ENCODE measurements around the gene TMEM121B. TPM values are rescaled to one million over a fixed set of nuclear protein-coding genes. Genes with fewer than 3 reads are reported as not detected.
A peak's percentile ranks its signal among the peaks of the same experiment; 100 is the strongest.

TMEM121B gene
- total RNA-seq (2014; rRNA removed; shearing (Covaris generic)): 0.03 and 0.05 TPM in 2 replicates

GRCh38 chr22:17121233-17122195 lies at the start of gene TMEM121B:
TMEM121B (minus strand) TSS chr22:17121360; CDS start chr22:17121127, 233 bp downstream.
- Histone ChIP-seq H3K4me1 (replicated peaks) (peaks cover 15% of the 10 kb centered on the region), H3K9me3 (replicated peaks) (0 out of 2 replicates have a peak, but pooled peaks cover 2% of the 10 kb centered on the region), H3K27me3 (replicated peaks) (peaks cover 41% of the 10 kb centered on the region), H3K27ac (no peak within 1 kb of the TSS), H3K4me3 (peak within 1 kb of the TSS; percentile 35), H3K36me3 (no peaks in the 10 kb centered on the region)
- peak; percentile 15 to 55 for DNase-seq (ENCODE audit: low read depth in 1 of 2, low spot score in 2 of 2)

- H3K4me3 ChIP-seq: no peak overlapping the region
- H3K27ac ChIP-seq: no peak overlapping the region
- H3K9me3 ChIP-seq (replicated peaks): no peaks in the 10 kb centered on the region
- no peaks in the 10 kb centered on the region for H3K36me3 ChIP-seq
- DNase-seq (ENCODE audit: low read depth in 1 of 2, low spot score in 2 of 2): no peak
- peaks cover 6% of the 10 kb centered on the region for H3K4me1 ChIP-seq (replicated peaks)
- H3K27me3 ChIP-seq (replicated peaks): no peaks in the 10 kb centered on the region
These were observed 46.3 kb upstream of the TMEM121B start for GRCh38 chr22:17167486-17167885.

- Histone ChIP-seq H3K27me3 (replicated peaks) (no peaks in the 10 kb centered on the region), H3K4me1 (replicated peaks) (peaks cover 3% of the 10 kb centered on the region), H3K27ac (no peak overlapping the region), H3K9me3 (replicated peaks) (0 out of 2 replicates have a peak, but pooled peaks cover 4% of the 10 kb centered on the region), H3K4me3 (no peak overlapping the region), H3K36me3 (no peaks in the 10 kb centered on the region)
- no peak for DNase-seq (ENCODE audit: low read depth in 1 of 2, low spot score in 2 of 2)
These were observed 43.3 kb upstream of the TMEM121B start for GRCh38 chr22:17164392-17165024.

DNA sequence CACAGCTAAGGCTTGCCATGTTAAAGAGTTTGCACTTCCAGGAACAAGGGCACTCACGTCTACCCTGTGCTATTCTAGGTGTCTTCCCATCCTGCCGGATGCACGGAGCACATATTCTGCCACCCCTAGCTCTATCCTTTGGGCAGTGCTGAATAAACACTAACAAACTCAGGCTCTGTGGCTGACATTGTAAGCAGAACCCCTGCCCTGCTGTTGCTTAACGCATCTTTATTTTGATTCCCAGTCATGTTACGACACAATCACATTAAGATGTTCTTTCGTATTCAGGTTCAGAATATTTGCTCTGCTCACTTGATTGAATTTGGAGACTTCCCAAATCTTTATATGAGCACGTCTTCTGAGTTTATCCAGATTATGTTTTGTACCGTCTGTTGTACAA lies 41.6 kb upstream of the TMEM121B start:
- no peak overlapping the region for H3K4me3 ChIP-seq
- 0 out of 2 replicates have a peak, but pooled peaks cover 8% of the 10 kb centered on the region for H3K9me3 ChIP-seq (replicated peaks)
- DNase-seq (ENCODE audit: low read depth in 1 of 2, low spot score in 2 of 2): no peak
- peaks cover 19% of the 10 kb centered on the region for H3K4me1 ChIP-seq (replicated peaks)
- no peak overlapping the region for H3K27ac ChIP-seq
- H3K27me3 ChIP-seq (replicated peaks): no peaks in the 10 kb centered on the region
- H3K36me3 ChIP-seq: no peaks in the 10 kb centered on the region

DNA sequence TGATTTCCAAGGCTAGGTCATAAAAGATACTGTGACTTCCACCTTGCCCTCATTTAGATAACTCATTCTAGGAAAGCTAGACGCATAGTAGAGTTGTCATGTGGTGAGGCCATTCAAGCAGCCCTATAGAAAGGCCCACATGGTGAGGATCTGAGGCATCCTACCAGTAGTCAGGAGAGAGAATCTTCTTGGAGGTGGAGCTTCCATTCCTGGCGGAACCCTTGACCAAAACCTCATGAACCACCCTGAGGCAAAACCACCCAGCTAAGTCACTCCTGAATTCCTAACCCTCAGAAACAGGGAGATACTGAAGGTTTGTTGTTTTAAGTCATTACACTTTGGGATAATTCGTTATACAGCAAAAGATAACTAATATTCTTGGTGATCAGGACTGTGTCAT lies 40.8 kb upstream of the TMEM121B start:
- H3K4me1 ChIP-seq (replicated peaks): peaks cover 19% of the 10 kb centered on the region
- H3K27me3 ChIP-seq (replicated peaks): no peaks in the 10 kb centered on the region
- 0 out of 2 replicates have a peak, but pooled peaks cover 8% of the 10 kb centered on the region for H3K9me3 ChIP-seq (replicated peaks)
- no peak for DNase-seq (ENCODE audit: low read depth in 1 of 2, low spot score in 2 of 2)
- no peaks in the 10 kb centered on the region for H3K36me3 ChIP-seq
- no peak overlapping the region for H3K4me3 ChIP-seq
- H3K27ac ChIP-seq: no peak overlapping the region

DNA sequence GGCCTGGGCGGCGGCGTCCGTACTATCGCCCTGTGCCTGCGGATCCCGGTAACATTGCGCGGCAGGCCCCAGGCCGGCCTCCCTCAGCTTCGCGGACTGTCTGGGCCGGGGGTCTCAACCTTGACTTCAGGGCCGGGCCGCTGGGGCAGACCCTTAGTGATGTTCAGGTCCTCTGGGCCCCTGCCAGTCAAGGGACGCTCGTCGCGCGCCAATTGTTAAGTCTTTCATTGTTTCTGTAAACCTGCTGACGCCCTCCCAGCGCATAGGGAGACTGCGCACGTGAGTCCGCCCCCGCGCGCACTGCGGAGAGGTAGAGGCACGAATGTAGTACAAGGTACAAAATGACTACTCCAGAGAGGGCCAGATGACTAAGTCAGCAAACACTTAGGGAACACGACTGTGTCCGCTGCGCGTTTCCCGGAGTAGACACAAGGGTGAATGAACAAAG lies 38.4 kb upstream of the TMEM121B start:
- H3K36me3 ChIP-seq: no peaks in the 10 kb centered on the region
- H3K4me3 ChIP-seq: peak overlapping the region; percentile 65
- no peaks in the 10 kb centered on the region for H3K27me3 ChIP-seq (replicated peaks)
- H3K9me3 ChIP-seq (replicated peaks): 0 out of 2 replicates have a peak, but pooled peaks cover 8% of the 10 kb centered on the region
- DNase-seq (ENCODE audit: low read depth in 1 of 2, low spot score in 2 of 2): no peak
- peaks cover 19% of the 10 kb centered on the region for H3K4me1 ChIP-seq (replicated peaks)
- H3K27ac ChIP-seq: peak overlapping the region; percentile 24; the same call in 1 of the 2 replicates

DNA sequence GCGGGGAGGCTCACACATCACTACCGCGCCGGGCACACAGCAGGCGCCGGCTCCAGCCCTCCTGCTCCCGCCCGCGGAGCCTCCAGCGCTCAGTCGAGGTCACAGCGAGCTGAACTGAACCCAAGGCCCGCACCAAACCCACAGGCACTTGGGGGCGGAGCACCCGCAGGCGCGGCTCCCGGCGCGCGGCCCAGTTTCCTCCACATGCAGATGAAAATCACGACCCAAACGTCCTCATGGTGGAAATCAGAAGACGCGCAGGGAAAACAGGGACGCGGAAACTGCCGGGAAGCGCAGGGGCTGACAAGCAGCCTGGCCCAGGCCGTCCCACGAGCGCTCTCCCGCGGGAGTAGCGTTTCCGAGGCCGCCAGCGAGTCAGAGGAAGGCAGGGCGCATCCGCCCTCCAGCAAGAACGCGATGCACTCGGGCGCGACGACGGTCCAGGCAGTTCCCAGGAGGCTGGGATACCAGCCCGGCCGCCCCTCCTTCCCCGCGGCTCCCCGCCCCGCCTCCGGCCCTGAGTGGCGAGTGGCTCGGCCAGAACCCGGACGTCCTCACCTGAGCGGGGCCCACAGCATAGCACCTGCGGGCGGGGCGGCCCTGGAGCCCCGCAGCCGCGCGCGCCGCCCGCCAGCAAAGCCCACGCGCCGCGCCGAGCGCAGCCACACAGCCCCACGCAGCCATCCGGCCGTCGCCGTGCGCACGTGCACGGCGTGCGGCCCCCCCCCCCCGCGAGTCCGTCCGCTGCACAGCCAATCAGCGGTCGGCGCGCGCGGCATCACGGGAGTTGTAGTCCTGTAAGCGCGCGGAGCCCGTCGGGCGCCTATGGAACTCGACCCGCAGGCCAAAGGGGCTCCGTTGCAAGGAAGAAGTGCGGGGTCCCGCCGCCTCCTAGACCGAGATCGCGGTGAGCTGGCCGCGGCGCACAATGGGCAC lies 37.7 kb upstream of the TMEM121B start, which contains the start of gene HDHD5:
HDHD5 (minus strand) TSS at position 710 of the 936 bp plus-strand sequence; CDS start at position 684, 26 bp downstream.
- Histone ChIP-seq H3K9me3 (replicated peaks) (0 out of 2 replicates have a peak, but pooled peaks cover 8% of the 10 kb centered on the region), H3K27ac (peak within 1 kb of the TSS; percentile 24; the same call in 1 of the 2 replicates), H3K36me3 (no peaks in the 10 kb centered on the region), H3K4me1 (replicated peaks) (peaks cover 19% of the 10 kb centered on the region), H3K4me3 (peak within 1 kb of the TSS; percentile 65), H3K27me3 (replicated peaks) (no peaks in the 10 kb centered on the region)
- peak; percentile 81 to 87 for DNase-seq (ENCODE audit: low read depth in 1 of 2, low spot score in 2 of 2)

GRCh38 chr22:17158176-17158567 lies 37.0 kb upstream of the TMEM121B start:
- Histone ChIP-seq H3K36me3 (no peaks in the 10 kb centered on the region), H3K4me3 (peak overlapping the region; percentile 65), H3K27ac (0 out of 2 replicates have a peak overlapping the region, but pooled peaks have one; percentile 2), H3K9me3 (replicated peaks) (0 out of 2 replicates have a peak, but pooled peaks cover 8% of the 10 kb centered on the region), H3K4me1 (replicated peaks) (peaks cover 19% of the 10 kb centered on the region), H3K27me3 (replicated peaks) (no peaks in the 10 kb centered on the region)
- no peak for DNase-seq (ENCODE audit: low read depth in 1 of 2, low spot score in 2 of 2)

- Histone ChIP-seq H3K27ac (no peak overlapping the region), H3K9me3 (replicated peaks) (0 out of 2 replicates have a peak, but pooled peaks cover 8% of the 10 kb centered on the region), H3K36me3 (no peaks in the 10 kb centered on the region), H3K27me3 (replicated peaks) (no peaks in the 10 kb centered on the region), H3K4me1 (replicated peaks) (peaks cover 19% of the 10 kb centered on the region), H3K4me3 (no peak overlapping the region)
- DNase-seq (ENCODE audit: low read depth in 1 of 2, low spot score in 2 of 2): no peak
These were observed 36.6 kb upstream of the TMEM121B start for GRCh38 chr22:17157714-17158113.

- Histone ChIP-seq H3K9me3 (replicated peaks) (0 out of 2 replicates have a peak, but pooled peaks cover 8% of the 10 kb centered on the region), H3K27me3 (replicated peaks) (no peaks in the 10 kb centered on the region), H3K36me3 (no peaks in the 10 kb centered on the region), H3K27ac (no peak overlapping the region), H3K4me3 (no peak overlapping the region), H3K4me1 (replicated peaks) (peaks cover 19% of the 10 kb centered on the region)
- DNase-seq (ENCODE audit: low read depth in 1 of 2, low spot score in 2 of 2): no peak
These were observed 34.8 kb upstream of the TMEM121B start for GRCh38 chr22:17155941-17156340.

- Histone ChIP-seq H3K4me3 (no peak overlapping the region), H3K27ac (no peak overlapping the region), H3K36me3 (no peaks in the 10 kb centered on the region), H3K9me3 (replicated peaks) (no peaks in the 10 kb centered on the region), H3K4me1 (replicated peaks) (peaks cover 3% of the 10 kb centered on the region), H3K27me3 (replicated peaks) (no peaks in the 10 kb centered on the region)
- DNase-seq (ENCODE audit: low read depth in 1 of 2, low spot score in 2 of 2): no peak
These were observed 31.8 kb upstream of the TMEM121B start for GRCh38 chr22:17152971-17153370.

DNA sequence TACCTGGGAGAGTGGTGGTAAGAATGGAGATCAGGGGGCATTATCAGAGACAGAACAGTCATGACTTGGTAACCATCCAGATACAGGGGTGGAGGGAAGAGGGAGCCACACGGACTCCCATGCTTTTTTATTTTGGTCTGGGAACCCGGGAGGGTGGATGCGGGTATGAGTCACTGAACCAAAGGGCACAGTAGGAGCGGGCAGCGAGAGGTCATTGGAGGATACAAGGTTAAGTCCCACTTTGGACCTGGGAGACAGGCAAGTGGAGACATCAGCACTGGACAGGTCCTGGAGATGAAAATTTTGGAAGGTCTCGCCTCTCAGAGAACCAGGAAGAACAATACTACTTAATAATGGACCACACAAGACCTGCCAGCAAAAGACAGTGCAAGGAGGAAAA lies 31.2 kb upstream of the TMEM121B start:
- no peaks in the 10 kb centered on the region for H3K9me3 ChIP-seq (replicated peaks)
- no peaks in the 10 kb centered on the region for H3K36me3 ChIP-seq
- no peak for DNase-seq (ENCODE audit: low read depth in 1 of 2, low spot score in 2 of 2)
- H3K4me3 ChIP-seq: no peak overlapping the region
- no peaks in the 10 kb centered on the region for H3K4me1 ChIP-seq (replicated peaks)
- no peaks in the 10 kb centered on the region for H3K27me3 ChIP-seq (replicated peaks)
- no peak overlapping the region for H3K27ac ChIP-seq
